Stimulated activated CD8-positive, alpha-beta memory T cell treated with anti-CD3 and anti-CD28 coated beads, Interleukin-15, amount 100 ng/mL, for 48 hours (primary cell): ENCODE measurements around the gene PPP1R36.
"Not testable (repeated sequence)": the region's sequence is repeated elsewhere in the genome, so short reads cannot be mapped to it uniquely, and the experiment has no call there.

Experiments
- DNase-seq, 2 donors: peaks; one replicate each; pipeline ENCODE4 v3.0.0-alpha.2; 2020; ENCODE audit warnings: low read depth in 2 of 2

Gene PPP1R36

GRCh38 chr14:64612971-64613666 lies 63.4 kb downstream of the PPP1R36 start:
- no peak for DNase-seq

- DNase-seq: no peak
These were observed 64.4 kb downstream of the PPP1R36 start for GRCh38 chr14:64614166-64614565.

- DNase-seq: no peak
These were observed 65.1 kb downstream of the PPP1R36 start for GRCh38 chr14:64614805-64615391.

- DNase-seq: not testable (repeated sequence)
These were observed 68.2 kb downstream of the PPP1R36 start for GRCh38 chr14:64617872-64618408.

- no peak for DNase-seq
These were observed 71.1 kb downstream of the PPP1R36 start for GRCh38 chr14:64620910-64621309.

GRCh38 chr14:64623554-64624165 lies 73.9 kb downstream of the PPP1R36 start:
- no peak for DNase-seq

- DNase-seq: no peak
These were observed 75.8 kb downstream of the PPP1R36 start for GRCh38 chr14:64625386-64626232.

GRCh38 chr14:64628940-64629408 lies 79.2 kb downstream of the PPP1R36 start:
- no peak for DNase-seq

GRCh38 chr14:64630778-64631177 lies 81.0 kb downstream of the PPP1R36 start:
- DNase-seq: no peak

- DNase-seq: not testable (repeated sequence)
These were observed 81.5 kb downstream of the PPP1R36 start for GRCh38 chr14:64631222-64631621.

GRCh38 chr14:64632056-64632455 lies 82.3 kb downstream of the PPP1R36 start:
- no peak for DNase-seq

- no peak for DNase-seq
These were observed 84.8 kb downstream of the PPP1R36 start for GRCh38 chr14:64634558-64634957.

- DNase-seq: peak; percentile 36 to 42
These were observed 86.6 kb downstream of the PPP1R36 start for GRCh38 chr14:64636208-64636979.

- no peak for DNase-seq
These were observed 87.2 kb downstream of the PPP1R36 start for GRCh38 chr14:64636980-64637429.

GRCh38 chr14:64637735-64638473 lies 88.1 kb downstream of the PPP1R36 start:
- DNase-seq: no peak

GRCh38 chr14:64638625-64639024 lies 88.9 kb downstream of the PPP1R36 start:
- no peak for DNase-seq
